K562 (cell line): ENCODE data around the gene SPTLC2. TPM values are rescaled to one million over a fixed set of nuclear protein-coding genes. Genes with fewer than 3 reads are reported as not detected.

Experiments used
- DIDO1 ChIP-seq: fragments of 450-650 bp; IDR thresholded peaks from 2 replicates; pipeline ENCODE4 v1.6.1; 2016; ENCODE audit warnings: low read depth, missing biosample characterization, missing genetic modification characterization
- GABPB2 ChIP-seq: fragments of 250-450 bp; sonication (Bioruptor Pico); conservative IDR thresholded peaks from 2 replicates; pipeline ENCODE4 v1.5.1; 2021; ENCODE audit warnings: mild to moderate bottlenecking
- HDAC1 ChIP-seq, 2 experiments: fragments of 450-650 bp; IDR thresholded peaks; 2 replicates each; pipeline ENCODE4 v1.6.1; 2016 to 2017; ENCODE audit warnings: inconsistent platforms in 1 of 2, mild to moderate bottlenecking in 1 of 2, moderate library complexity in 1 of 2
- MTF1 ChIP-seq: fragments of 250-450 bp; sonication (Bioruptor Pico); IDR thresholded peaks from 2 replicates; pipeline ENCODE4 v1.9.0; 2021; ENCODE audit warnings: moderate library complexity, mild to moderate bottlenecking, inconsistent platforms, borderline replicate concordance
- NBN ChIP-seq: fragments of 450-650 bp; IDR thresholded peaks from 2 replicates; pipeline ENCODE4 v1.6.1; 2016; ENCODE audit warnings: low read depth, mild to moderate bottlenecking
- NCOA4 ChIP-seq: fragments of 450-650 bp; IDR thresholded peaks from 2 replicates; pipeline ENCODE4 v1.6.1; 2018; ENCODE audit warnings: mild to moderate bottlenecking; ENCODE audit not compliant: partially characterized antibody
- RBM14 ChIP-seq: fragments of 200-400 bp; formaldehyde crosslinking; IDR thresholded peaks from 2 replicates; pipeline ENCODE4 v1.6.1; 2018; ENCODE audit warnings: low read depth, mild to moderate bottlenecking, low read length, moderate library complexity, borderline replicate concordance; ENCODE audit not compliant: insufficient read depth
- REST ChIP-seq, 2 experiments: fragments of 450-650 bp; formaldehyde crosslinking in 1 of 2; IDR thresholded peaks; 2 replicates each; pipeline versions ENCODE4 v1.4.0 to v1.6.1; 2014 to 2020; ENCODE audit warnings: mild to moderate bottlenecking in 2 of 2, borderline replicate concordance in 1 of 2, low read depth in 1 of 2
- TCFL5 ChIP-seq: fragments of 250-450 bp; sonication (Bioruptor Pico); conservative IDR thresholded peaks from 2 replicates; pipeline ENCODE4 v1.6.1; 2021; ENCODE audit warnings: mild to moderate bottlenecking, moderate library complexity, matching md5 sums
- ZNF24 ChIP-seq: fragments of 450-650 bp; IDR thresholded peaks from 2 replicates; pipeline ENCODE4 v1.6.1; 2016
- polyA plus RNA-seq, 8 experiments: library from polyadenylated mRNA; depleted of rRNA in 4 of 8; stranded (reverse) in 5 of 8; unstranded in 3 of 8; fragments of >200 nt; fragmentation: Nextera tagmentation in 2 of 8; fragmentation: Illumina TruSeq in 1 of 8; extraction: Ambion mirVana in 2 of 8; extraction: Trizol in 1 of 8; gene quantifications; 2 replicates each; pipeline versions ENCODE4 v1.2.1 to v1.2.3, GENCODE V29; 2011 to 2014; ENCODE audit warnings: inconsistent platforms in 1 of 8, missing spikeins in 1 of 8
- total RNA-seq, 7 experiments: library from RNA; depleted of rRNA in 6 of 7; stranded (reverse); fragments of >200 nt in 6 of 7; fragmentation: Illumina TruSeq in 2 of 7; extraction: Trizol in 2 of 7; gene quantifications; 2 replicates each; pipeline versions ENCODE4 v1.2.1 to v1.2.3, GENCODE V29; 2011 to 2021; ENCODE audit warnings: low replicate concordance in 1 of 7

The SPTLC2 gene
- total and polyA plus RNA-seq, 9 of the 15 experiments (the other 6 are each of a cell fraction or from before 2014, with no cell fraction given) = 4.5 to 30.4 (median 14.0) TPM

GRCh38 chr14:77561881-77562280, 54.6 kb downstream of the SPTLC2 start (continued):
- TF ChIP-seq REST (IDR thresholded peaks at IDR 0.05; ENCODE audit: borderline replicate concordance) = no peak
- TF ChIP-seq REST (CRISPR knock-in tag; IDR thresholded peaks at IDR 0.05; ENCODE audit: low read depth) = no peak
- no peak for TF ChIP-seq NBN
- TF ChIP-seq MTF1 (CRISPR knock-in tag) = no peak
- TF ChIP-seq ZNF24 = no peak
- no peak for TF ChIP-seq RBM14
- no peak for TF ChIP-seq TCFL5
- TF ChIP-seq HDAC1 (IDR thresholded peaks at IDR 0.05) = no peak
- no peak for TF ChIP-seq DIDO1
- no peak for TF ChIP-seq GABPB2
- TF ChIP-seq NCOA4 = no peak
